ENCODE data around the gene HIRIP3.

- TF ChIP-seq POLR2A (IDR thresholded peaks at IDR 0.05; ENCODE audit: extremely low read depth, insufficient read length) (no peak), CTCF (IDR thresholded peaks at IDR 0.05; ENCODE audit: low read depth, low read length) (no peak), MAX (IDR thresholded peaks at IDR 0.05; ENCODE audit: low read depth, low read length) (no peak)
These were observed 44.5 kb downstream of the HIRIP3 start for GRCh38 chr16:29950806-29951461.
